ENCODE measurements around the gene CAV2. TPM values are rescaled to one million over a fixed set of nuclear protein-coding genes. Genes with fewer than 3 reads are reported as not detected.

CAV2 gene
- total RNA-seq, 2 experiments from 2014 or later: not detected

DNA sequence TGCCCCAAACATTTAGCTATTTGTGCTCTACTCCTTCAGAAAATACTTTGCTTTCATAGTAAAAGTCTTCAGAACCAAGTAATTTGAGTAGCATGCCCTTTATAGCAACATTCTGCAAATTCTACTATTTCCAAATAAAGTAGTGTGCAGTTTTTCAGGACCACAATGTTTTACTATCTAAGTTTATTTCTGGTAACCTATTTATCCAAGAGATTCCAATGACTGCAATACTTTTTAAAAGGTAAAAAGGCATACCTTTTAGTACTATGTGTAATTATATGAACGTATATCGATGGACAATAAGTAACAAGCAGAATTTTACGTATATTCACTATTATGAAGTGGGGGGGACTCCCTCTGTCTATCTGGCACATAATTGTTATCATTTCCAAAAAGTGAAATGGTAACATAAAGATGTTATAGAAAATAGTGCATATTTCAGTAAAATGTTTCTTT, 6.9 kb upstream of the CAV2 start:
- TF ChIP-seq, protein P1, sequence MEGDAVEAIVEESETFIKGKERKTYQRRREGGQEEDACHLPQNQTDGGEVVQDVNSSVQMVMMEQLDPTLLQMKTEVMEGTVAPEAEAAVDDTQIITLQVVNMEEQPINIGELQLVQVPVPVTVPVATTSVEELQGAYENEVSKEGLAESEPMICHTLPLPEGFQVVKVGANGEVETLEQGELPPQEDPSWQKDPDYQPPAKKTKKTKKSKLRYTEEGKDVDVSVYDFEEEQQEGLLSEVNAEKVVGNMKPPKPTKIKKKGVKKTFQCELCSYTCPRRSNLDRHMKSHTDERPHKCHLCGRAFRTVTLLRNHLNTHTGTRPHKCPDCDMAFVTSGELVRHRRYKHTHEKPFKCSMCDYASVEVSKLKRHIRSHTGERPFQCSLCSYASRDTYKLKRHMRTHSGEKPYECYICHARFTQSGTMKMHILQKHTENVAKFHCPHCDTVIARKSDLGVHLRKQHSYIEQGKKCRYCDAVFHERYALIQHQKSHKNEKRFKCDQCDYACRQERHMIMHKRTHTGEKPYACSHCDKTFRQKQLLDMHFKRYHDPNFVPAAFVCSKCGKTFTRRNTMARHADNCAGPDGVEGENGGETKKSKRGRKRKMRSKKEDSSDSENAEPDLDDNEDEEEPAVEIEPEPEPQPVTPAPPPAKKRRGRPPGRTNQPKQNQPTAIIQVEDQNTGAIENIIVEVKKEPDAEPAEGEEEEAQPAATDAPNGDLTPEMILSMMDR (conservative IDR thresholded peaks at IDR 0.05; ENCODE audit: low read length): no peak
- no peak for TF ChIP-seq EZH2phosphoT487 (IDR thresholded peaks at IDR 0.05; ENCODE audit: borderline replicate concordance, low read depth, low read length)
- no peak overlapping the region for H3K4me2 ChIP-seq (ENCODE audit: low read length)
- DNase-seq (ENCODE audit: low spot score): no peak
- H3K27ac ChIP-seq (ENCODE audit: low read depth, low read length, poor library complexity, severe bottlenecking): no peak overlapping the region
- H3K79me2 ChIP-seq (ENCODE audit: insufficient read depth, low read depth, low read length): no peaks in the 10 kb centered on the region
- H4K20me1 ChIP-seq (ENCODE audit: insufficient read depth, low read length): no peaks in the 10 kb centered on the region
- intact Hi-C loops (cut with micrococcal nuclease; ENCODE audit: unreplicated experiment): no loop called here
- no peaks in the 10 kb centered on the region for H3K9me3 ChIP-seq (ENCODE audit: low read length)
- no peak overlapping the region for H2AFZ ChIP-seq (ENCODE audit: low read length)
- CTCF ChIA-PET (ENCODE audit: unreplicated experiment): no interaction called here
- no peaks in the 10 kb centered on the region for H3K36me3 ChIP-seq (ENCODE audit: insufficient read depth, low read length)
- H3K9me2 ChIP-seq (ENCODE audit: insufficient read depth, low read length): no peaks in the 10 kb centered on the region
- BruUV-seq (replicated peaks): no TSS peak
- H3K4me3 ChIP-seq (ENCODE audit: low read depth, low read length, poor library complexity, severe bottlenecking): no peak overlapping the region
- POLR2A ChIA-PET: interaction anchor here (0.7 kb wide), 1 partner anchor 133 kb away, joined by 3 read pairs; no protein-coding TSS in a partner anchor
- H3K4me1 ChIP-seq (ENCODE audit: insufficient read depth, low read length, poor library complexity, severe bottlenecking): no peaks in the 10 kb centered on the region

DNA sequence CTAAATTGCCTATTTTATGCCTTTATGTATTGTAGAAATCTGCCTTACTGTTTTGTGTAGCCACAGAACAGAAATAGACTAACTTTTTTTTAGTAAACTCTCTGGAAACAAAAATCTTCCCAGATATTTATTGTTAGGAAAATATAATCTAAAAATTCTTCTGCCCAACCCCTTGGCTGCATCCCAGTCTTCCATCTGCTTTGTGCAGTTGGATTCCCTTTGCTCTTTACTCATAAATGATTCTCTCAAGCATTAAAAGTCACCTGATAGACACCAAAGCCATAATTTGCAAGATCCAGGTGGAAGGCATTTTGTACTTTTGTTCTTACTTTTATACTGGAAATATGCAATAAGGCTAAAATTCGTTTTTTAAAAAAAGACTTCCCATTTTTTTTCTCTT, 6.1 kb upstream of the CAV2 start:
- H3K9me3 ChIP-seq (ENCODE audit: low read length): no peaks in the 10 kb centered on the region
- H2AFZ ChIP-seq (ENCODE audit: low read length): no peak overlapping the region
- H3K4me2 ChIP-seq (ENCODE audit: low read length): no peak overlapping the region
- no peaks in the 10 kb centered on the region for H3K4me1 ChIP-seq (ENCODE audit: insufficient read depth, low read length, poor library complexity, severe bottlenecking)
- BruUV-seq (replicated peaks): no TSS peak
- no peak for DNase-seq (ENCODE audit: low spot score)
- H3K27ac ChIP-seq (ENCODE audit: low read depth, low read length, poor library complexity, severe bottlenecking): no peak overlapping the region
- intact Hi-C loops (cut with micrococcal nuclease; ENCODE audit: unreplicated experiment): no loop called here
- TF ChIP-seq EZH2phosphoT487 (IDR thresholded peaks at IDR 0.05; ENCODE audit: borderline replicate concordance, low read depth, low read length): no peak
- TF ChIP-seq, protein P1 (conservative IDR thresholded peaks at IDR 0.05; ENCODE audit: low read length): no peak
- H3K9me2 ChIP-seq (ENCODE audit: insufficient read depth, low read length): no peaks in the 10 kb centered on the region
- CTCF ChIA-PET (ENCODE audit: unreplicated experiment): no interaction called here
- no peaks in the 10 kb centered on the region for H4K20me1 ChIP-seq (ENCODE audit: insufficient read depth, low read length)
- POLR2A ChIA-PET: no interaction called here
- H3K4me3 ChIP-seq (ENCODE audit: low read depth, low read length, poor library complexity, severe bottlenecking): no peak overlapping the region
- H3K36me3 ChIP-seq (ENCODE audit: insufficient read depth, low read length): no peaks in the 10 kb centered on the region
- H3K79me2 ChIP-seq (ENCODE audit: insufficient read depth, low read depth, low read length): no peaks in the 10 kb centered on the region

- H3K79me2 ChIP-seq (ENCODE audit: insufficient read depth, low read depth, low read length): no peaks in the 10 kb centered on the region
- no peaks in the 10 kb centered on the region for H3K4me1 ChIP-seq (ENCODE audit: insufficient read depth, low read length, poor library complexity, severe bottlenecking)
- H3K27ac ChIP-seq (ENCODE audit: low read depth, low read length, poor library complexity, severe bottlenecking): no peak overlapping the region
- BruUV-seq (replicated peaks): no TSS peak
- no peak overlapping the region for H3K4me3 ChIP-seq (ENCODE audit: low read depth, low read length, poor library complexity, severe bottlenecking)
- intact Hi-C loops (cut with micrococcal nuclease; ENCODE audit: unreplicated experiment): no loop called here
- H3K9me2 ChIP-seq (ENCODE audit: insufficient read depth, low read length): no peaks in the 10 kb centered on the region
- no peak for DNase-seq (ENCODE audit: low spot score)
- no peak overlapping the region for H3K4me2 ChIP-seq (ENCODE audit: low read length)
- no peaks in the 10 kb centered on the region for H3K9me3 ChIP-seq (ENCODE audit: low read length)
- ChIA-PET CTCF (ENCODE audit: unreplicated experiment) (no interaction called here), POLR2A (no interaction called here)
- no peaks in the 10 kb centered on the region for H4K20me1 ChIP-seq (ENCODE audit: insufficient read depth, low read length)
- H2AFZ ChIP-seq (ENCODE audit: low read length): no peak overlapping the region
- TF ChIP-seq, protein P1 (conservative IDR thresholded peaks at IDR 0.05; ENCODE audit: low read length): no peak
- no peak for TF ChIP-seq EZH2phosphoT487 (IDR thresholded peaks at IDR 0.05; ENCODE audit: borderline replicate concordance, low read depth, low read length)
- H3K36me3 ChIP-seq (ENCODE audit: insufficient read depth, low read length): no peaks in the 10 kb centered on the region
Measured at GRCh38 chr7:116494472-116494871, 5.1 kb upstream of the CAV2 start.
